Jurkat, Clone E6-1 (cell line): ENCODE results near the gene COL8A2.

ENCODE experiments used
- DNase-seq: peaks from one replicate; pipeline ENCODE4 v3.0.0-alpha.2; 2011; ENCODE audit warnings: low read depth, low spot score
- H3K4me3 ChIP-seq: 2 replicates; pipeline ENCODE4 v1.5.1; 2011; ENCODE audit warnings: mild to moderate bottlenecking, low read length, control low read depth, moderate library complexity

COL8A2 gene

DNA sequence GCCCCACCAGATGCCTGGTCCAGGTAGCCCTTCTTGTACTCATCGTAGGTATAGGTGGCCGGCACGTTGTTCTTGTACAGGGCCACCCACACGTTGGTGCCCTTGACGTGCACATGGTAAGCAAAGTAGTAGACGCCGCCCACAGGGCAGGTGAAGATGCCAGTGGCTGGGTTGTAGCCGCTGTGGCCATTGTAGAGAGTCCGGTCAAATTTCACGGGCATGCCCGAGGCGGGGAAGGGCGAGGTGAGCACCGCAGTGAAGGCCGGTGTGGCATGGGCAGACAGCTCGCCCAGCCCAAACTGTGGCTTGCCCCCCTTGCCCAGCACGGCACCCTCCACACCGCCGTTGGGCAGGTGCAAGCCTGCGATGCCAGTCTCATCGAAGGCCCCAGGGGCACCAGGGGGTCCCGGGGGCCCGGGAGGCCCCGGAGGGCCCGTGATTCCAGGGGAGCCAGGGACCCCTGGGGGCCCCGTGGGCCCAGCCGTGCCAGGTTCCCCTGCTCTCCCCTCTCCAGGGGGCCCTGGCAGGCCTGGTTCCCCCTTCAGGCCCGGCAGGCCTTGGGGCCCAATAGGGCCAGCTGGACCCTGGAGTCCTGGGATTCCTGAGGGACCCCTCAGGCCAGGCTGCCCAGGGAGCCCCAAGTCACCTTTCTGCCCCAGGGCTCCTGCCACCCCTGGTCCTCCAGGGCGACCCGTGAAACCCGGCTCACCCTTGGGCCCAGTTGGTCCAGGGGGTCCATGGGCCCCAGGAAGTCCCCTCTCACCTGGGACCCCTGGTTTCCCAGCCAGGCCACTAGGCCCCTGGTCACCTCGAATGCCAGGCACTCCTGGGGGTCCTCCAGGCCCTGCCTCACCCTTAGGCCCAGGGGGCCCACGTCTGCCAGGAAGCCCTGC lies 27.1 kb downstream of the COL8A2 start:
- DNase-seq, result no peak
- H3K4me3 ChIP-seq, result no peak overlapping the region

DNA sequence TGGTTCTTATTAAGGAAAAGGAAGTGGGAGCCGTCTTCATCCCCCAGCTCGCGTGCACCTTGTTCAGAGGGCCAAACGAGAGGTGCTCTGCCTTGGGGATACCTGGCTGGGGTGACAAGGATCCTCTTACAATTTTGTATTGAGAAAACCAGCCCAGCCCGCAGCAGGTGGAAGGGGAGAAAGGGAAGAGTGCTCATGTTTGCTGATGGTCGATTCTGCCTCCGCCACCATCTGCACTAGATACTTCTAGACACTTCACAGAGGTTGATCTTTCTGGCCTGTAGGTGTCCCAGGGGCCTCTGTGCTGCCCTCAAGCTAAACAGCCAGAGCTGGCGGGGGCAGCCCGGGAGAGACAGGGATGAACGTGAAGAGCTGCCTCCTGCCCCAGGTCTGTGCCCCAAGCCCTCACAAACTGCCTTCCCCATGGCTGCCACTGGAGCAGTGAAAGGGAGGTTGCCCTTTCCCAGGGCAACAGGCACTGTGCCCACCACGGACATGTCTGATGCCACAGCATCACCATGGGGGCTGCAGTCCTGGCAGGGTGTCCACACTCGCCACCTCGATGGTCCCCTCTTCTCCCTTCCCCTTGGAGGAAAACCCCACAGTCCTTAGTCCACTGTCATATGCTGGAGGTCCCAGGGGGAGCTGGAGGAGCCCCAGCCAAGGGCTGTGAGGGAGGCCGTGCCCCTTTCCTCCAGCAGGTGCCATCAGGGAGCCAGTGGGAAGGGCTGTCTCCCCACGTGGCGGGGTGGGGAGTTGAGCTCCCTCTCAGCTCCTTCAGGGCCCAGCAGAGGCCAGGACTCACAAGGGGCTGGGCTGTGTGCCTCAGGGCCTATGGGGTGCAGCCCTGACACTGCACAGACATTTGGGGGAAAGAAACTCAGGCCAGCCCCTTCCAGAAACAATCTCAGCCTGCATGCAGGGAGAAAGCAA lies 28.3 kb downstream of the COL8A2 start:
- no peak overlapping the region for H3K4me3 ChIP-seq
- DNase-seq, result no peak

DNA sequence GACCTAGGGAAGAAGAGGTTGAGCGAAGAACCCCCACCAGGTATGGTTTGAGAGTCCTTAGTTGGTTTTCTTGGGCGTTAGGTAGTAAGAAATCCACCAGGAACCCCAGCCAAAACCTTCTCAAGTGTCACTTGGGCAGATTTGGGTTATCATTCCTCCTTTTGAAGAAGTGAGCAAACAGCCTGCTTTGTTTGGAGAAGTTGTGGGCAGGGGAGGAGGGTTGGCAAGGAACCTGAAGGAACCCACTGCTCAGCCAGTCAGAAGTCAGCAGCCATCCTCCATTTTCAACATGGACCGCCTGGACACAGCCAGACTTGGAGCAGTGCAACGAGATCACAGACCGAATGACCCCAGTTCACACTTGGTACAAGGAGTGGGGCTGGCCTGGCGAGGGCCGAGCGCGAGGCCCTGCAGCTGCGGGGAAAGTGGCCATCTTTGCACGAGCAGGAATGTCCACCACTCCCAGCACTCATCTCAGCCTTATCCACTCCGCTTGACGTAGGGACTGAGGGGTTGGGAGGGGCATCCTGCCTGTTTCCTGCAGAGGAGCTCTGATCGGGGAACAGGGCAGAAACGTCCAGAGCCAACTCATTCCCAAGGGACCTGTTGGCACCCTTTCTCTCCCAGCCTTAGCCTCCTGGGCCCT lies 29.1 kb downstream of the COL8A2 start:
- H3K4me3 ChIP-seq, result no peak overlapping the region
- DNase-seq, result no peak

DNA sequence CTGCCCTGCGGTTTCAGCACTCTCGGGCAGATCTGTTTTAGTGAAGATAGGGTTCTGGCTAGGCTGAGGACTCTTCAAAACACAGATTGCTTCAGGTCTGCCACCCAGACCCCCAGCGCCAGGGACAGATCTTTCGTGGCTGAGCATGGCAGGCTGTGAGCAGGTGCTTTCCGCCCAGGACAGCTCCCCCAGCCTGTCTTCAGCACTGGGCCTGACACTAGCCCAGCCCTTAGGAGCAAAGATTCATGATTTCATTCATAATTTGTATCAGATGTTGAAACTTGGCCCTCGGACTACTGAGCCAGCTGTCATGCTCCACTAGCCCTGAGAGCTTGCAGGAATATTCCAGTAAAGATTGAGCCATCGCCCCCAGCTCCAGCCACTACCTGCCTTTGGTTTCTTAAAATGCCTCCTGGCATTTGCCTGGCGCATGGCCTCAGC lies 30.4 kb downstream of the COL8A2 start:
- H3K4me3 ChIP-seq, result no peak overlapping the region
- DNase-seq, result no peak

DNA sequence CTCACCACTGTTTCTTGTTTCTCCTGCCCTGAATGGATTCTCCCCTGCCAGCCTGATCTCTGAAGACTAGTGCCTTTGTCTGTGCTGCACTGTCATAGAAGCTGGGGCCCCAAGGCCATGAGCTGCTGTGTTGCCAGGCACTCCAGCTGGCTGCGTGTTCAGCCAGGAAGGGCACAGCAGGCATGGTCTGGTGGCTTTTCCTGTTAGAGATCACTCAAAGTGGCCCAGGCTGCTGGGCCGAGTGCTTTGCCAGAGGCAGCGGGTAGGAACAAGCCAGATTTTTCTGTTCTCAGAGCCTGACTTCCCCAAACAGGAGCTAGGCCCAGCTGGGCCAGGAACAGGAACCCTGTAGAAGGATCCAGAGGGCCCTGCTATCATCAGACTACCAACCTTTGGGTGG lies 31.1 kb downstream of the COL8A2 start:
- no peak for DNase-seq
- H3K4me3 ChIP-seq, result no peak overlapping the region

DNA sequence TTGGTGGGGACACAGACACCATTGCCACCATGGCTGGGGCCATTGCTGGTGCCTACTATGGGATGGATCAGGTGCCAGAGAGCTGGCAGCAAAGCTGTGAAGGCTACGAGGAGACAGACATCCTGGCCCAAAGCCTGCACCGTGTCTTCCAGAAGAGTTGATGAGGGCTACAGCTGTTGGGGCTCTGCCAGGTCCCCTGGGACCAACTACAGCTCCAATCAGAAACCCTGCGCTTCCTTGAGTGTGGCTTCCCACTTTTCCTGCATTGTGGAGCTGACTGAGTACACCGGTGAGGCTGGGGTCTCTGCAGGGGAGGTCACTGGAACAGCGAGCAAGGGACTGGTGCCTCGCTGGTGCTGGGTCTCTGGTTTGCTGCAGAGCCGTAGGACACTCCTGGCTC lies 31.8 kb downstream of the COL8A2 start:
- no peak overlapping the region for H3K4me3 ChIP-seq
- DNase-seq, result no peak

DNA sequence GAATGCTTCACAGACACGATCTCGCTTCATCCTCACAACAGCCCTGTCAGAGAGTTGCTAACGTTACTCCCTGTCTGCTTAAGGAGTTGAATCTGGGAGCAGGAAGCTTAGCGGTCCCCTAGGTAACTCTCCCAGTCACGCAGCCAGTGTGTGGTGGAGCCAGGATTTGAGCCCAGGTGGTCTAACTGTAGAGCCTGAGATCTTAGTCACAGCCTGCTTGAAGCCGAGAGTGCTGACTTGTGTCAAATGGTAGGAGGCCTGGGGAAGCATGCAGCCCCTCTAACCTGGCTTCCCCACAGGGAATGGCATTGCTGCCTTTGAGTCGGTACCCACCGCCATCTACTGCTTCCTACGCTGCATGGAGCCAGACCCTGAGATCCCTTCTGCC lies 32.2 kb downstream of the COL8A2 start:
- no peak for DNase-seq

DNA sequence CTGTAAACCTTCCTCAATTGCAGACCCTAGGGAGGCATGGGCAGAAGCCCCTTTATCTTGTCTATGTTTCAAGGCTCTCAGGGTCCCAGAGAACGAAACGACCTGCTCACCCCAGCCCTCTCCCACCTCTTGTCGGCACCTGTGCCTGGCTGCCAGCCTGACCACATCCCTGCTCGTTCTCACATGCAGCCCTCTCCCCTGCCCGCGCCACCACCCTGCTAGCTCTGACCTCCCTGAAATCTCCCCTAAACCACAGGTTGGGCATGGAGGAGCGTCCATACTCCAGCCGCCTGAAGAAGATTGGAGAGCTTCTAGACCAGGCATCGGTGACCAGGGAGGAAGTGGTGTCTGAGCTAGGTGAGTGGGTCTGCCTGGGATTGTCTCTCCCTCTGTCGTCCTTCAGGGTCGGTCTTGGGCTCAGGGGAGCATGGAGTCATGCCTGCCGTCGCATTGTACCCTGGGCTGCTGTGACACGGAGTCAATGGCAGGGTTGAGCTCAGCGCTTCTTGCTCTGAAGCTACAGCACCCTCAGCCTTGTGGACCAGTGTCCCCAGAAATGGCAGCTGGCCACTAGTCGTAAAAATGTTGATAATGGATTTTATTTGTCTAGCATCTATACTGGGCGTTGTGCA lies 32.7 kb downstream of the COL8A2 start:
- no peak for DNase-seq
- no peak overlapping the region for H3K4me3 ChIP-seq

More for the DNA sequence above, 32.2 kb downstream of the COL8A2 start:
- H3K4me3 ChIP-seq, result no peak overlapping the region

DNA sequence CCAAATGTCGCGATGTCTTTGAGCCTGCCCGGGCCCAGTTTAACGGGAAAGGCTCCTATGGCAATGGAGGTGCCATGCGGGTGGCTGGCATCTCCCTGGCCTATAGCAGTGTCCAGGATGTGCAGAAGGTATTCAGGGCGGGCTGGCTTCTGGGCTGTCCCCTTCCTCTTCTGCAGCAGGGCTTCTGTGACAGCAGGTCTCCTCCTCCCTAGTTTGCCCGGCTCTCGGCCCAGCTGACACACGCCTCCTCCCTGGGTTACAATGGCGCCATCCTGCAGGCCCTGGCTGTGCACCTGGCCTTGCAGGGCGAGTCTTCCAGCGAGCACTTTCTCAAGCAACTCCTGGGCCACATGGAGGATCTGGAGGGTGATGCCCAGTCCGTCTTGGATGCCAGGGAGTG lies 33.3 kb downstream of the COL8A2 start:
- no peak for DNase-seq
- no peak overlapping the region for H3K4me3 ChIP-seq

DNA sequence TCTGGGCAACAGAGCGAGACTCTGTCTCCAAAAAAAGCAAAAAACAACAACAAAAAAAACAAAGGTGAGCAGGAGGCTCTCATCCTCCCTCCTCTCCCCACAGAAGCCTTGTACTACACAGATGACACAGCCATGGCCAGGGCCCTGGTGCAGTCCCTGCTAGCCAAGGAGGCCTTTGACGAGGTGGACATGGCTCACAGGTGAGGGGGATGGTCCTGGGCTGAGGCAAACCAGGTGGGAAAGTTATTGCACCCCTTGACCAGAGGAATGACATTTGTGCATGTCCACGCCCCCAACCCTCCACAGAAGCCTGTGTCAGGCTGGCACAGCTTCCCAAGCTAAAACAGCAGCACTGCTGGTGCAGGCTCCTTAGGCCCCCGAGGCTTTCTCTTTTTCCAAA lies 33.9 kb downstream of the COL8A2 start:
- DNase-seq, result no peak
- H3K4me3 ChIP-seq, result no peak overlapping the region

DNA sequence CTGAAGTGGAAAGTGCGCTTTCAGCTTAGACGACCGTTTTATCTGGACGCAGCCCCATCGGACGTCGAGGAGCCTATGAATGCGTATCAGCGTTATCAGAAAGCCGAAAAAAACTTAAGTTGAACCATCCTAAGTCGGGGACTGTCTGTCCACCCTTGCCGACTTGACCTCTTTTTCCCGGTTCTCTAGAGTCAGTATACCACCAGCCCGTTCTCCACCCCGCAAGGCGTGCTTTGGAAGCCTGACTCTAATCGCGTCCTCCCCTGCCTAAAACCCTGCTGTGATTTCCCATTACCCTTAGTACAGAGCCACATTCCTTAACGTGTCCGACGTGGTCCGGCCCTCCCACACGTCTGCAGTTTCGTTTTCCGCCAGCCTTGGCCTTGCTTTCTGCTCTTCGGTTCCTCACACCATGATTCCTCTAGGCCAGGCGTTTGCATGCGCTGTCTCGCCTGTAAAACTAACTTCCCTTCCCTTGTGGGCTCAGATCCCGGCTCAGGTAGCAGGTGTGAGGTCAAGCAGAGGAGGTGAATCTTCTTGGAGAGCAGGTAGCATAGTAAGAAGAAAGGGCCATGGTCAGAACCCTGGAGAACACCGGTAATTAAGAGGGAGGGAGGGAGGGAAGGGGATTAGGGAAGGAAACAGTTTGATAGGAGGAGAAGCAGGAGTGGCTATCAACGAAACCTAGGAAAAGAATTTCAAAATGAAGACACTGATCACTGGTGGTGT lies 35.5 kb downstream of the COL8A2 start:
- DNase-seq, result no peak
- H3K4me3 ChIP-seq, result peak overlapping the region; percentile 97

DNA sequence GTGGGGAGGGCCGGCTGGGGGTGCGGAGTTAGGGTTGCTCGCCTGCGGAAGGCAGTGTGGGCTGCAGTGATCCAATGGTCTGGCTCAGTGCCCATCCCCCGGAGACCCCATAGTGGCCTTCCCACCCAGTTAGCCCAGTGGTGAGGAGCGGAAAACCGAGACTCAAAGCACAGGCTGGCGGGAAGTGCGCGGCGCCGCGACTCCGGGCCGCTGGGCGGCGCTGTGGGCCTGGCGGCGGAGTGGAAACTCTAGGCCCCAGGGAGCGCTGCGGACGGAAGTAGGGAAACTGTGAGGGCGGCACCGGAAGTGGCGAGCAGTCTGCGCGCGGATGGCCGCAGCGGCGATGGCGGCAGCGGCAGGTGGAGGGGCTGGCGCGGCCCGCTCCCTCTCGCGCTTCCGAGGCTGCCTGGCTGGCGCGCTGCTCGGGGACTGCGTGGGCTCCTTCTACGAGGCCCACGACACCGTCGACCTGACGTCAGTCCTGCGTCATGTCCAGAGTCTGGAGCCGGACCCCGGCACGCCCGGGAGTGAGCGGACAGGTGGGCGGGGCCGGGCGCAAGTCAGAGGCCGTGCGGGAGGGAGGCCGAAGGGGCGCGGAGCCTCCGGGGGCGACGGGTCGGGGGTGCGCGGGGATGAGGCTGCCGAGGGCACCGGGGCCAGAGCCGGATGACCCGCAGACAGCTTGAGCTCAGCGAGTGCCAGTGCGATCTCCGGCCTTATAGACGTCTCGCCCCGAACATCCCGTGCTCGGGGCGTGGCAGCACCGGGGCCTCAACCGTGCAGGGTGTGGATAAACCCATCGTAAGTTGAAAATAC lies 36.2 kb downstream of the COL8A2 start, which contains the start of gene ADPRS:
TSS of gene ADPRS (plus strand) at position 316 of the 816 bp plus-strand sequence. CDS start at position 329, 13 bp downstream.
- peak; percentile 88 for DNase-seq
- H3K4me3 ChIP-seq, result peak within 1 kb of the TSS; percentile 97

DNA sequence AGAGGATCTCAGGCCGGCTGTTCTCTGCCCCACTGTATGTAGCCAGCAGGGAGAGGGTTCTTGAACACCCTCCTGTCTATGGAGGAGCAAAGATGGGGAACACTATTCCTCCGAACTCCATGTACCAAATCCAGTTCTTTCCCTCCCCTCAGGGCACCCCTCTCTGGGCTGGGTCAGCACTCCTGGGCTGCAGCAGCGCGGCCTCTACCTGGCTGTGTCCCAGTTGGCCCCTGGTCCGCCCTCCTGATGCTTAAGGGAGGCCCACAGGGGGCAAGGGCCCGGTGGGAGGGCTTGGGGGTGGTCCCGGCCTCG lies 36.8 kb downstream of the COL8A2 start:
- peak overlapping the region; percentile 97 for H3K4me3 ChIP-seq

DNA sequence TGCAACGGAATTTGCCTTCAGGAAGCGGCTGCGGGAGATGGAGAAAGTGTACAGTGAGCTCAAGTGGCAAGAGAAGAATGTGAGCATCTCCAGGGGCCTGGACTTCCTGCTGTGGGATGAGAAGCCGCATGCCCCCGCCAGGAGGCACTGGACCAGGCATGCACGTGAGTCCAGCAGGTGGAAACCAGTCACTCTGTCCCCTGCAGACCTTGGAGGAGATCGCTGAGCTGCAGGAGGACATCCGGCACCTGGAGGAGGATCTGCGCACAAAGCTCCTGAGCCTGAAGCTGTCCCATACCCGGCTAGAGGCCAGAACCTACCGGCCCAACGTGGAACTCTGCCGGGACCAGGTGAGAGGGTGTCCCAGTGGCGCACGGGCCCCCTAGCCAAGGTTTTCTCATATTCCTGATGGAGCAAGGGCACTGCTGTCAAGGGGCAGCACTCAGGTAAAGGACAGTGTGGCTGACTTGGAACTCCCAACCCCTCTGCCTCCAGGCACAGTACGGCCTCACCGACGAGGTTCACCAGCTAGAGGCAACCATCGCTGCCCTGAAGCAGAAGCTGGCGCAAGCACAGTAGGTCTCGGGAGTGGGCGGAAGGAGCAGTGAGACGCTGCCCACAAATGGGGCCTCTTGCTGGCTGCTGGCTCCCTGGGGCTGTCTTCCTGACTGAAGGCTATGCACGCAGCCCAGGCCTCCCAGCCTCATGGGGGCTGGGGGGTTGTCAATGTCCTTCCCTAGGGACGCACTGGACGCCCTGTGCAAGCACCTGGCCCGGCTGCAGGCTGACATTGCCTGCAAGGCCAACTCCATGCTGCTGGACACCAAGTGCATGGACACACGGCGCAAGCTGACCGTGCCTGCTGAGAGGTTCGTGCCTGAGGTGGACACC lies 37.5 kb downstream of the COL8A2 start:
- no peak overlapping the region for H3K4me3 ChIP-seq
- no peak for DNase-seq

More for the DNA sequence above, 36.8 kb downstream of the COL8A2 start:
- DNase-seq, result no peak

DNA sequence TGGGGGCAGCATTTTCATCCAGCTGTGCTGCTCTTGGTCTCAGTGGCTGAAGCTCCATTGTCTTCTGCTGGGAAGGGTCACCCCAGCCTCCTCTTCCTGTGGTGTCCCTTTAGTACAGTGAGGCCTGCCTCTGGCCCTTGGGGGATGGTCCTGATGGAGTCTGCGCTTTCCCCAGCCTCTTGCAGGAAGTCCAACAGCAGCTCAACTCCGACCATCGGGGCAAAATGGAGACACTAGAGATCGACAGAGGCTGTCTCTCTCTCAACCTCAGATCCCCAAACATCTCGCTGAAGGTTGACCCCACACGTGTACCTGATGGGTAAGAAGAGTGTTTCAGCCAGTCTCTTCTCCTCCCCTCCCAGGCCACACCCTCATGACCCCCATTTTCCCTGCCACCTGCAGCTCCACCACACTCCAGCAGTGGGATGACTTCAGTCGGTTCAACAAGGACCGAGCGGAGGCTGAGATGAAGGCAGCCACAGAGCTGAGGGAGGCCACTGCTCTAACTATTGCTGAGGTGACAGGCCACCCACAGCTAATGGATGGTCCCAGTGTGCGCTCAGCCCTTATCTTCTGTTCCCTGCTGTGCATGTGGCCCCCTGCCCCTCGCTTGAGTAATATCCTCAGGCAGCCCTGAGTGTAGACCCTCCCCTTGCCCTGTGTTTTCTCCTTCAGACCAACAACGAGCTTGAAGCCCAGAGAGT lies 38.3 kb downstream of the COL8A2 start:
- H3K4me3 ChIP-seq, result no peak overlapping the region
- no peak for DNase-seq
